Stimulated activated CD8-positive, alpha-beta memory T cell treated with anti-CD3 and anti-CD28 coated beads, Interleukin-7, amount 100 ng/mL, for 24 hours (primary cell): ENCODE measurements around the gene LENEP.

Experiments used
- DNase-seq: peaks from one replicate; pipeline ENCODE4 v3.0.0-alpha.2; 2020; ENCODE audit warnings: low read depth

Gene LENEP

DNA sequence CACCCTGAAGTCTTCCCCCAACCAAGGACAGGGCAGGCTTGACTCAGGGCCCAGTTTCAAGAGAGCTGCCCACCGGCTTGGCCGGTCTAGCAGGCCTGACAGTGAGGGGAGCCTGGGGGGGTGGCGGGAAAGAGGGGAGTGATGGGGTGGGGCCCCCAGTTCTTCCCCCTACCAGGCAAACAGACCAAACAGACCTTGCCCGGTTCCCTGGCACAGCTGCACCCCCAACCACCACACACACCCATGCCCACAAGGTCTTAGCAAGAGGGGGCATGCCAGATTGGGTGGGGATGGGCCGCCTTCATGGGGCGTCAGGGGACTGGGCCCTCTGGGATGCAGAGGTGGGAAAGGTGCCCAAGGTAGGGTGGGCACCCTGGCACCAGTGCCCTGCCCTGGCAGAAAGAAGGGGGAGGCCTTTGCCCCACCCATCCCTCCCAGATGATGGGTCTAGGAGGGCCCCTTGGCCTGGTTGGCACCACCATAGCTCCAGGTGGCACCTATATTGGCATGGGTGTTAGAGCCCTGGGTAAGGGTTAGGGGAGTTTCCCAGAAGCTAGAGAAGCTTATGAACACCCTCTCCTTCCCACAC is 18.1 kb downstream of the LENEP start:
- no peak for DNase-seq

- DNase-seq: no peak
Observed at GRCh38 chr1:155012026-155012546, 18.7 kb downstream of the LENEP start.

DNA sequence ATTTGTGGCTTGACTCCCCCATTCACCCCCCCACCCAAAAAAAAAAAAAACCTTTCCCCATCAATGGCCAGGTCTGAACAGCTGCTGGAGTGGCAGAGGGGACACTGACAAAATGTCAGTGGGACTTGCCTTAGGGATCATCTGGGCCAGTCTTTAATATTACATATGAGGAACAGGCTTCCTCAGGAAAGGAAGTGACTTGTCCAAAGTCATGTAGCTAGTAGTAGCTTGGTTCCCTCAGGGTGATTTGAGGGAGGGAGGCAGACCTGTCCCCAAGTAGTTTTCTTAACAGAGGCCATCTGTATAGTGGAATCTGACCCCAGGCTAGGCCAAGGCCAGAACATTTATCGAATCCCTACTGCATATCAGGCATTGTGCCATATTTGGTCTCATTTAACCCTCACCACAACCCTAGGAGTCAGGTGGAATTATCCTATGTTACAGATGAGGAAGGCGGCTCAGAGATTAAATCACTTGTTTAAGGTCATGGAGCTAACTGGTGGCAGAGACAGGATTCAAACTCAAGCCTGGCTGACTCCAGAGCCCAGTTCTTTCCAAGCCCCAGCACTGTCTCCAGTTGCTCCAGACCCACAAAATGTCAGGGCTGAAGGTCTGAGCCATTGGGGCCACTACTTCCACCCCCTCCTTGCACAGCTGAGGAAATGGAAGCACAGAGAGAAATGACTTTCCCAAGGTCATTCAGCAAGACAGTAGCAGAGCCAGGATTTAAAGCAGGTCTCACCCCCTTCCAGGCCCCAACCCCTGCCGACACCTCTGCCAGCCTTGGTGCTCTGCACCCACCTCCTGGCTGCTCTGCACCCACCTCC is 19.6 kb downstream of the LENEP start:
- DNase-seq: no peak

DNA sequence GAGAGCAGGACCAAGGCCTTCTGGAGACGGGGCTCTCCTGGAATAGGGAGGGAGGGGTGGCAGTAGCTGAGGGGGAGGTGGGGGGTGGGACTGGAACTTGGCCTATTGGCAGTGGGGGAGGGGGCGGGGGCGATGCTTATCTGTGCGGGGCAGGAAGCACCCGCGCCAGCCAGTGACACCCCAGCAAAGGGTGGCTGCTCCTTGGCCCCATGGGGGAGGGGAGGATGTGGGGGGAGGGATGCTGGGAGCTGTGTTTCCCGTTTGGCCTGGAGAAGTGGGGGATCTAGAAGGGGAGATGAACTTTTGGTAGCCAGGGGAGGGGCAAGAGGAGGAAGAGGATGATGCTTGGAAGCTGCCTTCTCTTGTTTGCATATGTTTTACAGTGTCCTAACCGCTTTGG is 20.2 kb downstream of the LENEP start:
- DNase-seq: no peak

DNA sequence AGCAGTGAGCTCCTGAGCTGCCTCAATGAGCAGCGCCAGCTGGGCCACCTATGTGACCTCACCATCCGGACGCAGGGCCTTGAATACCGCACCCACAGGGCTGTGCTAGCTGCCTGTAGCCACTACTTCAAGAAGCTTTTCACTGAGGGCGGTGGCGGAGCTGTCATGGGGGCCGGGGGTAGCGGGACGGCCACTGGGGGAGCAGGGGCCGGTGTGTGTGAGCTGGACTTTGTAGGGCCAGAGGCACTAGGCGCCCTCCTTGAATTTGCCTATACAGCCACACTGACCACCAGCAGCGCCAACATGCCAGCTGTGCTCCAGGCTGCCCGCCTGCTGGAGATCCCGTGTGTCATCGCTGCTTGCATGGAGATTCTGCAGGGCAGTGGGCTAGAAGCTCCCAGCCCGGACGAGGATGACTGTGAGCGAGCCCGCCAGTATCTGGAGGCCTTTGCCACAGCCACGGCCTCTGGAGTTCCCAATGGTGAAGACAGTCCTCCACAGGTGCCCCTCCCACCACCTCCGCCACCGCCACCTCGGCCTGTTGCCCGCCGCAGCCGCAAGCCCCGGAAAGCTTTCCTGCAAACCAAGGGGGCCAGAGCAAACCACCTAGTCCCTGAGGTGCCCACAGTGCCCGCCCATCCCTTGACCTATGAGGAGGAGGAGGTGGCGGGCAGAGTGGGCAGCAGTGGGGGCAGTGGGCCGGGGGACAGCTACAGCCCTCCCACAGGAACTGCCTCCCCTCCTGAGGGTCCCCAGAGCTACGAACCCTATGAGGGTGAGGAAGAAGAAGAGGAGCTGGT is 21.5 kb downstream of the LENEP start:
- no peak for DNase-seq

- no peak for DNase-seq
Observed at GRCh38 chr1:155015527-155016230, 22.3 kb downstream of the LENEP start.

DNA sequence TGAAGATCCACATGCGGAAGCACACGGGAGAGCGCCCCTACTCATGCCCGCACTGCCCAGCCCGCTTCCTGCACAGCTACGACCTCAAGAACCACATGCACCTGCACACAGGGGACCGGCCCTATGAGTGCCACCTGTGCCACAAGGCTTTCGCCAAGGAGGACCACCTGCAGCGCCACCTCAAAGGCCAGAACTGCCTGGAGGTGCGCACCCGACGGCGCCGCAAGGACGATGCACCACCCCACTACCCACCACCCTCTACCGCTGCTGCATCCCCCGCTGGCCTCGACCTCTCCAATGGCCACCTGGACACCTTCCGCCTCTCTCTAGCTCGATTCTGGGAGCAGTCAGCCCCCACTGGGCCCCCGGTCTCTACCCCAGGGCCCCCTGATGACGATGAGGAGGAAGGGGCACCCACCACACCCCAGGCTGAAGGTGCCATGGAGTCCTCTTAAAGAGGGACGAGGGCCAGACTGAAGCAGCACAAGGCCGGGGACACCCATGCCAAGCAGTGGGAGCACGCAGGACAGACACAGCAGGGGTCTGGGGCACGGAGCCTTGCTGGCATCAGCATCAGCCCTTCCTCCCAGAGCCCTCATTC is 22.9 kb downstream of the LENEP start:
- DNase-seq: no peak

- DNase-seq: peak; percentile 72
Observed at GRCh38 chr1:155017041-155017945, 23.9 kb downstream of the LENEP start.

GRCh38 chr1:155017946-155018316 is 24.5 kb downstream of the LENEP start:
- DNase-seq: no peak

- DNase-seq: no peak
Observed at GRCh38 chr1:155018617-155019348, 25.4 kb downstream of the LENEP start.

- DNase-seq: no peak
Observed at GRCh38 chr1:155019377-155020245, 26.2 kb downstream of the LENEP start.

GRCh38 chr1:155022136-155022926 is 28.9 kb downstream of the LENEP start:
- no peak for DNase-seq

- no peak for DNase-seq
Observed at GRCh38 chr1:155022927-155023236, 29.5 kb downstream of the LENEP start.

- no peak for DNase-seq
Observed at GRCh38 chr1:155023627-155024026, 30.2 kb downstream of the LENEP start.

DNA sequence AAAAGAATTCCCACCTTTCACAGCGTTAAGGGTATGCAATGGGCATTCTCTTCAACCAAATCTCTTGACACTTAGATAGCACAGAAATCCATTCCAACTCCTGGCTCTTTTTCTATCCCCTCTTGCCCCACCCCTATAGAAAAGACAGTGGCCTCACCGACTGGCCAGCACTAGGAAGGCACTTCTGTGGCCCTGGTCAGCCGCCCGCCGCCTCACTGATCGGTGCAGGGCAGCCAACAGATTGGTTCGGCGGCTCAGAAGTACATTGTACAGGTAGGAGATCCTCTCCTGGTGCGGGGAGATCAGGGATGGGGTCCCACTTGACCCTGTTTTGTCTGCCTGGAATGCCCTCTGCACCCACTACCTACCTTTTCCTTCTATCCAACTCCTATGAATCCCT is 30.9 kb downstream of the LENEP start:
- no peak for DNase-seq

GRCh38 chr1:155026154-155026553 is 32.8 kb downstream of the LENEP start:
- no peak for DNase-seq

GRCh38 chr1:155026588-155026987 is 33.2 kb downstream of the LENEP start:
- no peak for DNase-seq

DNA sequence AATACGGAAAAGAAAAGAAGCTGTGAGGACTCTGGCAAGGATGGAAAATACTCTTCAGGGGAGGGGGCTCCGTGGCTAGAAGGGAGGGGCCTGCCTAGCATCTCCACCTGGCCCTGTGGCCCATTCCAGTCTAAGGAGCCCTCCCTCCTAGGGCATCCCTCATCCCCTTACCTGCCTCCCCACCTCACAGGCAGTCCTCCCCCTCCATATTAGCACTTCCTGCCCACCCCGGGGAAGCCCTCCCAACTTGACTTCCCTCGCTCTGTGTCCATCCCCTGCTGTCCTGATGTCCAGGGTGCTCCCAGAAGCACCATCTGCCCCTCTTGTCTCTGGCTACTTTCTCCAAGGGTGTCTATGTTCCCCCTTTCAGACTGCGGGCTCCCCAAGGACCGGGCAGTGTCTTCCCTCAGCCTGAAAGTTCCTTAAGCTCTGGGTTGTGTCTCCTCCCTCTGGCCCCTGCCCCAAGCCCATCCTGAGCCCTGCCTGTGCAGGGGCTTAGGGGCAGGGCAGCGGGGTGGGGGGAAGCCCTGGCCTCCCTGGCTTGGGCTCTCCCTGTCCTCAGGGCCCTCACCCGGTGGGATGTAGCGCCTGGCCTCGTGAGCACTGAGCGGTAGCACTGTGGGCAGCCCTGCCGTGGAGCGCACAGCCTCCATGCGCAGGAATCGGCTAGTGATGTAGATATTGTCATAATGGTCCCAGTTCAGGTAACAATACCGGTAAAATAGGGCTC is 36.3 kb downstream of the LENEP start:
- no peak for DNase-seq
